Stimulated activated CD4-positive, alpha-beta T cell treated with anti-CD3 and anti-CD28 coated beads, TNF-alpha, amount 100 ng/mL, for 24 hours (primary cell): ENCODE results near the gene BCL2A1.
A peak's percentile ranks its signal among the peaks of the same experiment; 100 is the strongest.
"Not testable (repeated sequence)": the region's sequence is repeated elsewhere in the genome, so short reads cannot be mapped to it uniquely, and the experiment has no call there.

ENCODE experiments used
- DNase-seq, 3 experiments: peaks; one replicate each; pipeline ENCODE4 v3.0.0-alpha.2; 2020; ENCODE audit warnings: low read depth in 3 of 3

BCL2A1 gene

GRCh38 chr15:79970624-79971434 is at the start of gene BCL2A1:
TSS of gene BCL2A1 (minus strand) at chr15:79971196. CDS start at chr15:79971119, 77 bp downstream.
- peak; percentile 51 to 68 (median 52) for DNase-seq

- no peak for DNase-seq
Measured at GRCh38 chr15:80020731-80021130, 49.7 kb upstream of the BCL2A1 start.

- not testable (repeated sequence) for DNase-seq
Measured at GRCh38 chr15:80020149-80020548, 49.2 kb upstream of the BCL2A1 start.

GRCh38 chr15:80019168-80019745 is 48.3 kb upstream of the BCL2A1 start:
- DNase-seq = no peak

GRCh38 chr15:80017139-80017538 is 46.1 kb upstream of the BCL2A1 start:
- DNase-seq = not testable (repeated sequence)

GRCh38 chr15:80016506-80016905 is 45.5 kb upstream of the BCL2A1 start:
- not testable (repeated sequence) for DNase-seq

GRCh38 chr15:80015156-80015555 is 44.2 kb upstream of the BCL2A1 start:
- no peak for DNase-seq

GRCh38 chr15:80014186-80014585 is 43.2 kb upstream of the BCL2A1 start:
- not testable (repeated sequence) for DNase-seq

- no peak for DNase-seq
Measured at GRCh38 chr15:80012060-80012726, 41.2 kb upstream of the BCL2A1 start.

GRCh38 chr15:80011596-80011995 is 40.6 kb upstream of the BCL2A1 start:
- DNase-seq = no peak

GRCh38 chr15:80011041-80011523 is 40.1 kb upstream of the BCL2A1 start:
- not testable (repeated sequence) for DNase-seq

GRCh38 chr15:80010131-80010673 is 39.2 kb upstream of the BCL2A1 start:
- no peak for DNase-seq

- DNase-seq = no peak
Measured at GRCh38 chr15:80007532-80007931, 36.5 kb upstream of the BCL2A1 start.

GRCh38 chr15:80006946-80007345 is 36.0 kb upstream of the BCL2A1 start:
- no peak for DNase-seq

- no peak for DNase-seq
Measured at GRCh38 chr15:80003934-80004472, 33.0 kb upstream of the BCL2A1 start.

GRCh38 chr15:80003171-80003570 is 32.2 kb upstream of the BCL2A1 start:
- DNase-seq = no peak

- DNase-seq = no peak
Measured at GRCh38 chr15:80002267-80002666, 31.3 kb upstream of the BCL2A1 start.

GRCh38 chr15:79994615-79995014 is 23.6 kb upstream of the BCL2A1 start:
- no peak for DNase-seq

- no peak for DNase-seq
Measured at GRCh38 chr15:79991826-79992225, 20.8 kb upstream of the BCL2A1 start.

- no peak for DNase-seq
Measured at GRCh38 chr15:79990997-79991334, 20.0 kb upstream of the BCL2A1 start.

GRCh38 chr15:79990280-79990996 is 19.4 kb upstream of the BCL2A1 start:
- DNase-seq = no peak
